Gastroesophageal sphincter (tissue), 4 donors: ENCODE results near the gene FKBP9. TPM values are rescaled to one million over a fixed set of nuclear protein-coding genes. Genes with fewer than 3 reads are reported as not detected.

Source experiments
- ATAC-seq: fragments of 150-250 bp; one replicate; pipeline ENCODE4 v1.9.1; 2016; ENCODE audit warnings: mild to moderate bottlenecking, moderate library complexity
- H3K27ac ChIP-seq, 4 donors: fragments of 200-600 bp; sonication (generic) in 3 of 4; 1 replicate in 3 of 4; 2 replicates in 1 of 4; pipeline ENCODE4 v1.5.1; 2016 to 2019
- H3K27me3 ChIP-seq: fragments of 200-600 bp; sonication (generic); one replicate; pipeline ENCODE4 v1.5.1; 2019
- H3K36me3 ChIP-seq, 2 donors: fragments of 200-600 bp; sonication (generic); one replicate each; pipeline ENCODE4 v1.5.1; 2019; ENCODE audit warnings: control low read depth in 1 of 2
- H3K4me1 ChIP-seq, 3 donors: fragments of 200-600 bp; sonication (generic); 1 replicate in 2 of 3; 2 replicates in 1 of 3; pipeline ENCODE4 v1.5.1; 2016 to 2019; ENCODE audit warnings: control low read depth in 2 of 3
- H3K4me3 ChIP-seq, 2 donors: fragments of 200-600 bp; sonication (generic); one replicate each; pipeline ENCODE4 v1.5.1; 2019; ENCODE audit warnings: mild to moderate bottlenecking in 1 of 2, moderate library complexity in 1 of 2
- H3K9me3 ChIP-seq, 3 donors: fragments of 200-600 bp; sonication (generic); one replicate each; pipeline ENCODE4 v1.5.1; 2017 to 2019; ENCODE audit warnings: control low read depth in 2 of 3
- EP300 ChIP-seq: sonication (generic); formaldehyde crosslinking; IDR thresholded peaks from one replicate; pipeline ENCODE4 v1.6.1; 2017; ENCODE audit warnings: antibody characterized with exemption, mild to moderate bottlenecking
- POLR2A ChIP-seq, 2 donors: fragments of 450-650 bp; IDR thresholded peaks; one replicate each; pipeline ENCODE4 v1.6.1; 2017; ENCODE audit warnings: antibody characterized with exemption in 2 of 2, mild to moderate bottlenecking in 2 of 2, moderate library complexity in 1 of 2
- POLR2AphosphoS5 ChIP-seq: sonication (generic); formaldehyde crosslinking; IDR thresholded peaks from one replicate; pipeline ENCODE4 v1.6.1; 2017; ENCODE audit warnings: antibody characterized with exemption
- WGBS, 2 donors: methylation state at CpG; one replicate each; pipeline ENCODE4 v1.1.5; 2018; ENCODE audit warnings: low coverage in 1 of 2; 5-methylcytosine and 5-hydroxymethylcytosine counted together
- small RNA-seq, 4 donors: library from RNA; depleted of rRNA; stranded (forward); fragments of <200 nt; gene quantifications; one replicate each; pipeline ENCODE3, GENCODE V24; 2016
- total RNA-seq, 4 donors: library from RNA; depleted of rRNA; stranded (reverse); fragments of >200 nt; gene quantifications; one replicate each; pipeline ENCODE4 v1.1.0, GENCODE V29; 2016
- TF ChIP-seq, protein P1 (sequence below), 4 experiments: fragments of 200-600 bp in 2 of 4; fragments of 450-650 bp in 2 of 4; sonication (generic) in 1 of 4; IDR thresholded peaks; one replicate each; pipeline ENCODE4 v1.5.1; 2017 to 2019; ENCODE audit warnings: antibody characterized with exemption in 4 of 4, mild to moderate bottlenecking in 2 of 4, moderate library complexity in 2 of 4

Gene FKBP9
- total RNA-seq, 4 donors from 2014 or later = 94.8 to 141 (median 135) TPM

DNA sequence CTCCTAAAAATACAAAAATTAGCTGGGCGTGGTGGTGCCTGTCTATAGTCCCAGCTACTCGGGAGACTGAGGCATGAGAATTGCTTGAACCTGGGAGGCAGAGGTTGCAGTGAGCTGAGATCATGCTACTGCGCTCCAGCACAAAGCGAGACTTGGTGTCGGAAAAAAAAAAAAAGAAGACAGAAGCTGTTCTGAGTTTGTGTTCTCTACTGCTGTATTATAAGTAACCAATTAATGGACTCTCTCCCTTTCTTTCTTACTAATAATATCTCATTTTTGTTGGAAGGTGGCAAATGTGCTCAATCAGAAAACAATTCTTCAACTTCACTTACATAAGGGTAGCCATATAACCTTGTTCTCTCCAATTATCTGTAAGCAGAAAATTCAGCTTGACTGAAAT lies 97.9 kb downstream of the FKBP9 start:
- 85 to 100% methylated on average over 1 to 5 of the region's 5 CpGs for WGBS, 2 donors
- no peak overlapping the region for H3K4me3 ChIP-seq
- H3K4me1 ChIP-seq = peaks cover 0 to 53% (median 4%) of the 10 kb centered on the region in 3 donors
- H3K27ac ChIP-seq = no peak overlapping the region
- no peak for ATAC-seq
- H3K27me3 ChIP-seq = no peaks in the 10 kb centered on the region
- peaks cover 0 to 9% of the 10 kb centered on the region in 2 donors for H3K36me3 ChIP-seq
- no peaks in the 10 kb centered on the region for H3K9me3 ChIP-seq
- TF ChIP-seq, protein P1, sequence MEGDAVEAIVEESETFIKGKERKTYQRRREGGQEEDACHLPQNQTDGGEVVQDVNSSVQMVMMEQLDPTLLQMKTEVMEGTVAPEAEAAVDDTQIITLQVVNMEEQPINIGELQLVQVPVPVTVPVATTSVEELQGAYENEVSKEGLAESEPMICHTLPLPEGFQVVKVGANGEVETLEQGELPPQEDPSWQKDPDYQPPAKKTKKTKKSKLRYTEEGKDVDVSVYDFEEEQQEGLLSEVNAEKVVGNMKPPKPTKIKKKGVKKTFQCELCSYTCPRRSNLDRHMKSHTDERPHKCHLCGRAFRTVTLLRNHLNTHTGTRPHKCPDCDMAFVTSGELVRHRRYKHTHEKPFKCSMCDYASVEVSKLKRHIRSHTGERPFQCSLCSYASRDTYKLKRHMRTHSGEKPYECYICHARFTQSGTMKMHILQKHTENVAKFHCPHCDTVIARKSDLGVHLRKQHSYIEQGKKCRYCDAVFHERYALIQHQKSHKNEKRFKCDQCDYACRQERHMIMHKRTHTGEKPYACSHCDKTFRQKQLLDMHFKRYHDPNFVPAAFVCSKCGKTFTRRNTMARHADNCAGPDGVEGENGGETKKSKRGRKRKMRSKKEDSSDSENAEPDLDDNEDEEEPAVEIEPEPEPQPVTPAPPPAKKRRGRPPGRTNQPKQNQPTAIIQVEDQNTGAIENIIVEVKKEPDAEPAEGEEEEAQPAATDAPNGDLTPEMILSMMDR (IDR thresholded peaks at IDR 0.05) = no peak
- TF ChIP-seq EP300 = no peak
- no peak for TF ChIP-seq POLR2AphosphoS5
- no peak for TF ChIP-seq POLR2A (IDR thresholded peaks at IDR 0.05)

Small RNAs within 50 kb of the gene (small RNA-seq; reads per million reads assigned to genes)
- gene AC083863.1 = 0 reads per million in 4 donors
- gene RN7SL505P = 0 reads per million in 4 donors
- gene RNU6-388P = 0 reads per million in 4 donors
- gene RPS29P14 = 0 reads per million in 4 donors

Other genes starting within 250 kb of the FKBP9 start
- gene KBTBD2, start 65.7 kb upstream of the FKBP9 start, total RNA-seq = 10 to 100 TPM; 31.2 to 64.6 (median 37.4) TPM
- gene NT5C3A, start 105.3 kb downstream of the FKBP9 start, total RNA-seq = 10 to 100 TPM; 13.1 to 32.5 (median 20.2) TPM
- gene RP9, start 152.0 kb downstream of the FKBP9 start, total RNA-seq = 10 to 100 TPM in 2 of 4 donors, 1 to 10 TPM in 2; 4.7 to 11.7 (median 10.1) TPM
- 10 to 100 TPM; 11.2 to 34.5 (median 20.4) TPM for gene BBS9, start 172.1 kb downstream of the FKBP9 start, total RNA-seq